ENCODE data around the gene MYO1B.

MYO1B gene

GRCh38 chr2:191299010-191299409, 53.8 kb downstream of the MYO1B start:
- no peak for DNase-seq (ENCODE audit: low spot score)

- no peak for DNase-seq (ENCODE audit: low spot score)
Observed at GRCh38 chr2:191299866-191300265, 54.7 kb downstream of the MYO1B start.

- no peak for DNase-seq (ENCODE audit: low spot score)
Observed at GRCh38 chr2:191301971-191302370, 56.8 kb downstream of the MYO1B start.

GRCh38 chr2:191302459-191303139, 57.4 kb downstream of the MYO1B start:
- no peak for DNase-seq (ENCODE audit: low spot score)

- no peak for DNase-seq (ENCODE audit: low spot score)
Observed at GRCh38 chr2:191303140-191304005, 58.2 kb downstream of the MYO1B start.

- no peak for DNase-seq (ENCODE audit: low spot score)
Observed at GRCh38 chr2:191304939-191305875, 60.0 kb downstream of the MYO1B start.

- no peak for DNase-seq (ENCODE audit: low spot score)
Observed at GRCh38 chr2:191308026-191308425, 62.8 kb downstream of the MYO1B start.

GRCh38 chr2:191311156-191311555, 66.0 kb downstream of the MYO1B start:
- DNase-seq (ENCODE audit: low spot score) = no peak

- DNase-seq (ENCODE audit: low spot score) = peak; percentile 11
Observed at GRCh38 chr2:191311627-191312026, 66.4 kb downstream of the MYO1B start.

GRCh38 chr2:191312163-191312562, 67.0 kb downstream of the MYO1B start:
- DNase-seq (ENCODE audit: low spot score) = no peak

GRCh38 chr2:191312662-191313061, 67.5 kb downstream of the MYO1B start:
- no peak for DNase-seq (ENCODE audit: low spot score)

GRCh38 chr2:191314697-191315364, 69.6 kb downstream of the MYO1B start:
- no peak for DNase-seq (ENCODE audit: low spot score)

- no peak for DNase-seq (ENCODE audit: low spot score)
Observed at GRCh38 chr2:191315365-191315752, 70.2 kb downstream of the MYO1B start.

GRCh38 chr2:191316246-191316994, 71.2 kb downstream of the MYO1B start:
- no peak for DNase-seq (ENCODE audit: low spot score)

GRCh38 chr2:191318037-191318728, 73.0 kb downstream of the MYO1B start:
- DNase-seq (ENCODE audit: low spot score) = no peak

GRCh38 chr2:191318729-191319078, 73.5 kb downstream of the MYO1B start:
- DNase-seq (ENCODE audit: low spot score) = no peak

GRCh38 chr2:191319186-191319585, 74.0 kb downstream of the MYO1B start:
- DNase-seq (ENCODE audit: low spot score) = no peak

GRCh38 chr2:191320881-191321280, 75.7 kb downstream of the MYO1B start:
- DNase-seq (ENCODE audit: low spot score) = no peak

GRCh38 chr2:191321861-191322662, 76.9 kb downstream of the MYO1B start:
- peak; percentile 6 for DNase-seq (ENCODE audit: low spot score)

Measured in COLO829 (cell line).